Fibroblast of gingiva (primary cell): Measurements from ENCODE around the gene TIMM44.

Source experiments
- DNase-seq: peaks from one replicate; pipeline ENCODE4 v3.0.0-alpha.2; 2011; ENCODE audit warnings: low read depth

The TIMM44 gene

DNA sequence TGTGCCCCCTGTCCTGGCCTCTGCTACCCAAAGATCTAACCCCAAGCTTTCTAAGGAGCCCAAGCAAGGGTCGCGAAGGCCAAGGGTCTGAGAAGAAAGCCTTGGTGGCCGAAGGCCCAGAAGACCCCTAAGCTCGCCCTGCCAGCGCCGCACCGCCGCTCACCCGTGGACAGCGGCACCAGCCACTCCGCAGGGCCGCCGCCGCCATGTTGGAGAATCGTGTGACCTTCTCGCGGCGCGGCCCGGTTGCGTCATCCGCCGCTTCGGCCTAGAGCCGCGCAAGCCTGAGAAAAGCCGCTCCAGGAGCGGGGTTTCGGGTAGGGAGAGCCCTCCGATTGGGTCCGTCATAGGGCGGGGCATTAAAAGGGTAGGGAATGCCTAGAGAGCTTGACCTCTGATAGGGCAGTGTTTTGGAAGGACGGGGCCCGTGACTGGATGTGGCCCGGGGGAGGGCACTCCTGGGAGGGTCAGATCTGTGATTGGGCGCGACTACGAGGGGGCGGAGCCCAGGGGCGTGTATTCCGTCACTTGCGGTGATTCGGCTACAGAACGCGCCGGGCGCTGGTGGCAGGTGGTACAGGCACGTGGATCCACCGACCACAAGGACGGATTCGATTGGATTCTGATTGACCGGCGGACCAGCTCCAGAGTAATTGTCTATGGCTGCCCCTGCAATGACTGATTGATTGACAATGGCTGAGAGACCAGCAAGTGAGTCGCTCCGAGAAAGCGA is at the start of gene TIMM44:
Gene TIMM44, minus strand, starts transcription at position 223 of the 733 bp plus-strand sequence. Its CDS starts 15 bp downstream, at position 208.
- peak; percentile 99 for DNase-seq

DNA sequence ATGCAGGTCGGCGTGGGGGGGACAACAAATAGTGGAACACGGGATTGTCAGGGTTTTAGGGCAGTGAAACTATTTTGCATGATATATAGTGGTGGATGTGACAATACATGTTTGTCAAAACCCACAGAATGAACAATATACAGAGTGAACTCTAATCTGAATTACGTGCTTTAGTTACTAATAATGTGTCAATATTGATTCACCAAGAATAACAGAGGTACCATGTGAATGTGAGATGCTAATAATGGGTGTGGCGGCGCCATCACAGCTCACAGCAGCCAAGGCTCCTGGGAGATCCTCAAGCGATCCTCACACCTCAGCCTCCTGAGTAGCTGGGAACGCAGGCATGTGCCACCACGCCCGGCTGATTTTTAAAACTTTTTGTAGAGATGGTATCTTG is 49.1 kb upstream of the TIMM44 start:
- DNase-seq: no peak

- no peak for DNase-seq
Observed at GRCh38 chr19:7989071-7989575, 45.7 kb upstream of the TIMM44 start.

DNA sequence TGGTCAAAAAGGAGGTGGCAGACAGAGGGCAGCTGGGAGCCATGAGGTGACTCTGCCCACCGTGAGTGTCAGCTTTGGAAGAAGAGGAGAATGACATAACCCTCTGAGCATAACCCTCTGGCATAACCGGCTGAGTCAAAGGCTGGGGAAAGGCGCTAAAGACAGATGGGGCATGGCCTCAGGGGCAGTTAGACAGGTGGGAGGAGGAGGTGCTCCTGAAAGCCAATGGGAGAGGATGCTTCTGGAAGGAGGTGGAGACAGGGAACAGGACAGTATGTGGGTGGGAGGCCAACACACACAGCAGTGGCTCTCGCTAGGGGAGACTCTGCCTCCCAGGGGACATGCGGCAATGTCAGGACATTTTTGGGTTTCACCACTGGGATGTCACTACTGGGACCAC is 44.8 kb upstream of the TIMM44 start:
- DNase-seq: no peak

DNA sequence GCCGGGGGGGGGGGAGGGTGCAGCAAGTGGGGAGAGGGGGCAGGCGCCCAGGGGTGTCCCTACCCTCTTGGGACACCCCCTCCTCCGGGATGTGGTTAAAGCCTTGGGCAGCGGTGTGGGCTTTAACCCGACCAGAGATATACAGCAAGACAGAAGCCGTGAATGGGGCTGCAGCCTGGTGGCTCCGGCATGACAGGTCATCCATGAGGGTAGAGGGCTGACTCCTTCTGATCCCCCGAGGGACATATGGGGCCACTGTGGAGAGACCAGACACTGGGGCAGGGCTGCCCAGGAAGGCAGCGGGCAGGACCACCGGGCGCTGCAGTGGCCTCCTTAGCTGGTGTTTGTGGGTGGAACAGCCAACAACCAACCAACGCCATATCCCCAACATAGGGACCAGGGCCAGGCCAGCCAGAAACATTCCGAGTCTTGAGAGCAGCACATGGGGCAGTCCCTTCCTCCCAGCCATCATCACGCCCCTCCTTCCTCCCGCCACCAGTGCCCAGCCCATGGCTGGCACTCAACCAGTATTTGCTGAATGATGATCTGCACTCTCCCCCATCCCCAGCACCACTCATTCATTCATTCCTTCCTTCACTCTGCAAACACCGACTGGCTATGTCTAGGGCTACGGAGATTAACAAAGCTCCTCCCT is 43.8 kb upstream of the TIMM44 start:
- DNase-seq: no peak

DNA sequence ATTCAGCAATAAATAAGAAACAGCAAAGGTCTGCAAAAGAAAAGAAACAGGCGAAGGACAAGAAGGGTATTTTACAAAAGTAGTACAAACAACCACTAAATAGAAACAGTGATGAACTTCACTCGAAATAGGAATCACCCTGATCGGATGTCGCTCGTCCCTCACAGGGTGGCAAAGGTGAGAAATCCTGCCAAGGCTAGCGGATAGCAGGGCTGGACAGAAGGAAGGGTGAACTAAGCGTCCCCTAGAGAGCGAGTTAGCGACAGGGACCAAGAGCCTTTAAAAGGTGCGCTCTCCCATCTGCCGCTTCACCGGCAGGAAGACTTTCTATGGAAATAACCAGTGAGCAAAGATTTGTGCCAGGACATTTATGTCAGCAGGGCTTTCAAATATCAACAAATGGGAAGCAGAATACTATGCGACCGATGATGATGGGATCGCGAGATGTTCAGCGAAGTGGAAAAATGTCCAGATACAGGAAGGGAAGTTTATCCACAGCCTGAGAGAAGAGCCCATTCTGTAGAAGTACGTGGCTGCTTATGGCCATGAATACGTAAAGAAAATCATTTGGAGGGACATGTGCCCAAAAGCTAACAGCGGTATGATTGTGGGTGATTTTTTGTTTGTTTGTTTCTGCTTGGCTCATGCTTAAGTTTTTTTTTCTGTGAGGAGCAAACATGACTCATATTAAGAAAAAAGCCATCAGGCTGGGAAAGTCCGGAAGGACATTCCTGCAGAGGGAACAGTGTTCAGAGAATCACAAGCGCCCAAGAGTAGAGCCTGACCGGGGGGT is 43.1 kb upstream of the TIMM44 start:
- peak; percentile 59 for DNase-seq

- no peak for DNase-seq
Observed at GRCh38 chr19:7985481-7985911, 42.0 kb upstream of the TIMM44 start.

DNA sequence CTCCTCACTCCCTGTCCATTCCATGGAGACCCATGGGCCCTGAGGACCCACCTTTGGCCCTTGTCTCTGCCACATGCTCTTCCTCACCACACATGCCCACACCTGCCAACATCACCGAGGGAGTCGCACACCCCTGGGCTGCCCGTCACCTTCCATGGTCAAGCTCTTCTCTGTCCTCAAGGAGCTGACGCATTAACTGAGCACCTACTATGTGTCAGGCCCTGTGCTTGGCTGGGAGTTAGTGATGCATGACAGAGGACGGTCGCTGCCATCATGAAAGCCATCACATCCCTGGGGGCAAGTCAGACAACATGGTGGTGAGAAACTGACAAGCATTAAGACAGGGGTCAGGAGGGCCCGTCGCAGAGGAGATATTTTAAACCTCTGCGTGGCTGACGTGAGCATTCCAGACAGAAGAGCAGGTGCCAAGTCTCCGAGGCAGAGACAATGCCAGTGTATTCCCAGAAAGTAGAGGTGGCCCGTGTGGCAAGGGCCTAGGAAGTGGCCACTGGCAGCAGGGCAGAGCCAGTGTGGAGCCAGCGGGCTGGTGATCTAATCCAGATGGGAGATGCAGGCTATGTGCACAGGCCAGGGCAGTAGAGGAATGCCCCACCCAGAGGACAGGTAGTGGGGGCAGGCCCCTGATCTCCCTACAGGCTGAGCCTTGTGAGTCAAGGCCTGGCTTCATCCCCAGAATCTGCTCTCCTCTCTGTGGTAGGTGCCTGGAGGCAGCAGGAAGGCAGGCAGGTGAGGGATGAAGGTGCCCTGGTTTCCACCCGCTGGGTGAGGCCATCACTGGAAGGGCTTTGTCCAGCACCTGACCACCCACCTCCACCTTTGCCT is 40.8 kb upstream of the TIMM44 start:
- no peak for DNase-seq

DNA sequence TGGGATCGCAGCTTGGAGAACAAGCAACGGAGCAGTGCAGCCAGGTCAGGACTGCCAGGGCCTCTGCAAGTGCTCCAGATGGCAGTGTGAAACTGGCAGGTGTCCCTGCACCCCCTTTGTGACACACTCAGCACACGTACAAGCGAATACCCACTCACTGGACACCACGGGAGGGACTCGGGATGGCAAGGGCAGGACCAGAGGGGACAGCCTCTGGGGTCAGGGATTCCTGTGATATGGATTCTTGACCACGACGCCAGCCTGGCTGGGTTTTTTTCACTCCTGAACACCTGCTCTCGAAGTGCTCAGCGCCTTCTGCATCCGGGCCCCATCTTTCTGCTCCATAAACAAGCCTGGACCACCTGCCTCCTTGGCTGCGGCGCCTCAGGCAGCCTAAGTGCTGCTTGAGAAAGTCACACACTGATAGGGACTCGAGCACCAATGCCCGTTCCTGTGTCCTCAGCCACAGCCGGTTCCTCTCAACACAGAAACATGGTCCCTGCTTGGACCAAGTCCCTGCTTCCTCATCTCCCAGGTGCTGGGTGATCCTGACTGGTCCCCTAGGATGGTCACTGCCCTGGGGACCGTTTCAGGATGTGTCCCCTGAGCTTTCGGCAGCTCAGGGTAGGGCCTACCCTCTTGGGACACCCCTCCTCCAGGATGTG is 40.0 kb upstream of the TIMM44 start:
- DNase-seq: no peak

DNA sequence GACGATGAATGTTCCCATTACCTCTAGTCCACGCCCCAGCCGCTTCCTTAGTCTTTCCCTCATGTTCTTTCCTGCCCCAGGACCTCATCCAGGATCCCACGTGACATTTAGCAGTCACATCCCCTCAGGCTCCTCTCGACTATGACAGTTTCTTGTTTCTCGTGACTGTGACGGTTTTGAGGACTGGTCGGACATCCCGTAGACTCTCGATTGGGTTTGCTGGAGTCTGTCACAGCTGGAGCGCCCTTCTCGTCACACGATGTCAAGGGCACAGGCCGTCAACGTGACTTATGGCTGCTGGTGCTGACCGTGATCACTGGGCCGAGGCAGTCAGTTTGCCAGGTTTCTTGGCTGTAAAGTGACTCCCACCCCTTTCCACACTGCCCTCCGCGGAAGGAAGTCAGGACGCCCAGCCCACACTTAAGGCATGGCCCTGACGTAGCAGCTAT is 39.2 kb upstream of the TIMM44 start:
- no peak for DNase-seq

- no peak for DNase-seq
Observed at GRCh38 chr19:7982103-7982502, 38.6 kb upstream of the TIMM44 start.

GRCh38 chr19:7981661-7982060 is 38.2 kb upstream of the TIMM44 start:
- no peak for DNase-seq

DNA sequence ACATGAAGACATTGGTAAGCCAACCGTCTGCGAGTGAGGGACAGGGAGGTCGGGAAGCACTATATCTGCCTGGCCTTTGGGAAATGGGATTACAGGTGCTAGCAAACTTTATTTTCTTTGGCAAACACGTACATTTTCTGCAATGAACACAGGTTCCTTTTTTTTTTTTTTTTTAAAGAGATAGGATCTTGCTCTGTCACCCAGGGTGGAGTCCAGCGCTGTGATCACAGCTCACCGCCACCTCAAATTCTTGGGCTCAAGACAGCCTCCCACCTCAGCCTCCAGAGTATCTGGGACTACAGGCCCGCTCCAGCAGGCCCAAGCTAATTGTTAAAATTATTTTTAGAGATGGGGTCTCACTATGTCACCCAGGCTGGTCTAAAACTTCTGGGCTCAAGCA is 37.7 kb upstream of the TIMM44 start:
- DNase-seq: no peak

DNA sequence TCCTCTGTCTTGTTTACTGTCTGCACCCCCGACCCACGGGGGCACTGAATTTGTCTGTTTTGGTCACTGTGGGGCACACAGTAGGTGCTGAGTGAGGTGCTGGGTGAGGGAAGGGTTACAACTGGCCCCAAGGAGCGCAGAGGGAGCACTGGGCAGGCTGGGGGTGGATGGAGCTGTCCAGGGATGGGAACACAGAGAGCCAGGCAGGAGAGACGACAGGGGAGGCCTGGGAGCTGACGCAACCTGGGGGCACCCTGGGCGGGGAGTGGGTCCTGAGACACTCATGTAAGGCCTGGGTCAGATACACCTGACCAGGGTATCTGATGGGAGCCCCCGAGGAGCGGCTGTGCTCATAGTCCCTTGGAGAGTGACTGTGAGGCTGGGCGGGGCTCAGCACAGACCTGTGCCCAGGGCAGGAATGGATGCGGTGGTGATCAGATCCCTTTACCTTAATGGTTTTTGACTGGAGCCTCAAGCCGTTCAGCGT is 37.2 kb upstream of the TIMM44 start:
- DNase-seq: no peak

DNA sequence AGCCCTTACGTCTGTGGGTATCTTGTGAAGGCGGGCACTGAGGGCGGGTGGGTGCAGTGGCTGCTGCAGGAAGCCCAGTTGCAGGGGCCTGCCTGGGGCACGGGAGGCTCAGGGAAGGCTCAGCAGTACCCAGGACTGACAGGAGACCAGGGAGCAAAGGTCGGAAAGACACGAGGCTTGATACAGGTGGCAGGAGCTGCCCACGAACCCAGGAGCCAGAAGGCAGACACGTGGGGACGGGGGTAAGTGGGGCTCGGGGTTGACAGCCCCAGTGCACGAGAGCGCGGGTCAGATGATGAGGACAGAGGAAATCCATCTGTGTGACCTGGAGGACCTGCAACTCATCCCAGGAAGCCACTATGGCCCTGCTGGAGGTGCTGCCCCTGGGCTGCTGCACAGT is 36.7 kb upstream of the TIMM44 start:
- DNase-seq: no peak

GRCh38 chr19:7979559-7979958 is 36.1 kb upstream of the TIMM44 start:
- DNase-seq: no peak

DNA sequence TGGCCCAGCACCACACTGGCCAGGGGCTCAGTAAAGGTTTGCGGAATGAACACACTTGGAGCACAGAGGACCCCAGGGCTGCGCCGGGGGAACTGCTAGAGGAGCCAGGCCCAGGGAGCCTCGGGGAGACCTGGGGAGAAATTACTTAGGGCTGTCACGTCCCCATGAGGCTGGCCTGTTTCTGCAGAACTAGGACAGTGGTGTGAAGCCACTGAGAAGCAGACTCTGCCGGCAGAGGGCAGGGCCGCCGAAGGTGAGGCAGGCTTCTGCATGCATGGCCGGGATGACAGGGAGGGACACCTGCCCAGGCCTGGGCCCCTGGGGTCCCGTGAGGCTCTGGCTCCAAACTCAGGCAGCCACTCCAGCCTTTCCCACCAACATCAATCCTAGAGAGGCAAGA is 35.5 kb upstream of the TIMM44 start:
- DNase-seq: no peak

GRCh38 chr19:7978179-7978825 is 34.8 kb upstream of the TIMM44 start:
- no peak for DNase-seq

DNA sequence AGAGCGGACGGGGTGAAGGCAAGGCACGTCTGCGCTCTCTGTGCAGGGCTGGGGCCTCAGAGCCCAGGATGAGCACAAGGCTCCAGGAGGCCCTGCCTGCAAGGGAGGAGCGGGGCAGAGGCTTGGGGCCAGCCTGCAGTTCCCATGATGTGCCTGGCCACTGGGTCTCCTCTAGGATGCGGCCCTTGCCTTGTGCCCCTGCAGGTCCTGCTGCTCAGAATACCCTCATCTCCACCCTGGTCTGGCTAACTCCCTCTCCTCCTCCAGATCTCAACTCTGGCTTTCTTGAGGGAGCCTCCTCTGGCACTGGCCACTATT is 34.2 kb upstream of the TIMM44 start:
- DNase-seq: no peak

GRCh38 chr19:7977021-7977722 is 33.7 kb upstream of the TIMM44 start:
- no peak for DNase-seq
